ENCODE results near the gene SMC6. TPM values are rescaled to one million over a fixed set of nuclear protein-coding genes. Genes with fewer than 3 reads are reported as not detected.

Gene SMC6
- total RNA-seq, 1 donor from 2014 or later: 31.0 TPM

DNA sequence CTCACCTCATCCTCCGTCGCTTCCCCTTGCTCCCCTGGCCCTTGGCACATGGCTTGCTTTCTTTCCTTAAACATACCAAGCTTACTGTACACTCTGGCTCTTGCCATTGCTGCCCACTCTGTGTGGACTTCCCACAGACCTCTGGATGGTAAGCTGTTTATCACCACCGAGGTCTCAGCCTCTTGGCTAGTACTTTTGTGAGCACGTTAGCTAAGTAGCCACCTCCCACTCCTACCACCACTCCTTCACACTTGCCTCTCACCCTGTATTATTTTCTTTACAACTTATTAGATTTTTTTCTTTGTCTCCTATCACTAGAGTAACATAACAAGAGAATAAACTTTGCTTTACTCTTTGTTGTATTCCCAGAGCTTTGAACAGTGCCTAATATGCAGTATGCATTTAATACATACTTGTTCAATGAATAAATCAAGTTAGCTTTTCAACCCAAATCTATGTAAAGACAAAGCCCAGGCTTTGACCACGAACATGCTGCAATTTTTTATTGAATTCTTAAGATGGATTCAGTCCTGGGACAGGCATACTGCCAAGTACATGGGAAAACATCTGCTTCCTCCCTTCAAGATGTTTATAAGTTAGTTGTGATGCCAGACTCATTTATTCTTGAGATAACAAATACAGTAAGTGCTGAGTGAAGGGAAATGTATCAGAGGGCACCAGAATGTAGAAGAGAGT lies 37.7 kb upstream of the SMC6 start:
- no peak overlapping the region for H3K27ac Mint-ChIP-seq
- no peaks in the 10 kb centered on the region for H3K9me3 Mint-ChIP-seq
- peaks cover 35% of the 10 kb centered on the region for H3K27me3 Mint-ChIP-seq (ENCODE audit: insufficient read depth)
- intact Hi-C loops (cut with micrococcal nuclease): no loop called here
- peaks cover 26% of the 10 kb centered on the region for H3K4me1 Mint-ChIP-seq (ENCODE audit: low read depth)
- no peak overlapping the region for H3K4me3 Mint-ChIP-seq
- no peak for DNase-seq (ENCODE audit: low spot score)
- H3K36me3 Mint-ChIP-seq (ENCODE audit: low read depth): no peaks in the 10 kb centered on the region

DNA sequence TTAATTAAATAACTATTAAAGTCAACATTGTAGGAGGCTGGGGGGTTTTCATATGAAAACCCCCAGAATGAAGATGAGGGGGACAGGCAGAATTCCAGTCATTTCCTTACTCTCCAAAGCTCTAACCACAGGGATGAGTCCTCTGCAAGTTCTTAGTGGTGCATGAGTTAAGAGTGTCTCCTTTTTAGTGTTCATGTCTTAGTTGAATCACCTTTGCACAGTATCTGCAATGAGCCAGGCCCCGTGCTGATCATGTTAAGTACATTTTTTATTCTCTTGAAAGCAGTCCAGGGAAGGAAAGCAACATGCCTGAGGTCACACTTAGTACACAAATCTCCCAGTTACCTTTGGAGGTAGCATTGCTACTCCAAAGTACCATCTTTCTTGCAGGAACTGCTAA lies 36.9 kb upstream of the SMC6 start:
- no peak for DNase-seq (ENCODE audit: low spot score)
- Mint-ChIP-seq H3K4me3 (no peak overlapping the region), H3K27me3 (ENCODE audit: insufficient read depth) (peaks cover 32% of the 10 kb centered on the region), H3K9me3 (no peaks in the 10 kb centered on the region), H3K36me3 (ENCODE audit: low read depth) (no peaks in the 10 kb centered on the region), H3K4me1 (ENCODE audit: low read depth) (peaks cover 26% of the 10 kb centered on the region), H3K27ac (no peak overlapping the region)
- intact Hi-C loops (cut with micrococcal nuclease): no loop called here

DNA sequence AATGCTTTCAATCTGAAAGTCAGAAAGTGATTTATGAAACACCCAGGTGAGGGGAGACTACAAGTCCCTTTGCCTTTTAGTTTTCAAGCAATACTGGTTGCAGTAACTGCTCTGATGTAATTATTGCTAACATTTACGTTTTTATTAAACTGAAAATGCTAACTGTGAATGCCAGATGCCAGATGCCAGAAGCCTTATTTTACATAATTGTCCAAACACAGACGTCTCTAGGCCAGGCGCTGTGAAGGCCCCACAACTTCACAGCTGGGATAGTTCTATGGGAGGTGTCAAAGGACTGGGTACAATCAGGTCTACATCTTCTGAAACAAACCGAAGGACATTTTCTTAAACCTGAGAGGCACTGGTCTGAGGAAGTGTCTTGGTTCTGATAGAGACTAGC lies 35.2 kb upstream of the SMC6 start:
- Mint-ChIP-seq H3K4me1 (ENCODE audit: low read depth) (peaks cover 26% of the 10 kb centered on the region), H3K4me3 (no peak overlapping the region), H3K27me3 (ENCODE audit: insufficient read depth) (peaks cover 21% of the 10 kb centered on the region), H3K27ac (no peak overlapping the region), H3K9me3 (no peaks in the 10 kb centered on the region), H3K36me3 (ENCODE audit: low read depth) (peaks cover 2% of the 10 kb centered on the region)
- intact Hi-C loops (cut with micrococcal nuclease): no loop called here
- no peak for DNase-seq (ENCODE audit: low spot score)

DNA sequence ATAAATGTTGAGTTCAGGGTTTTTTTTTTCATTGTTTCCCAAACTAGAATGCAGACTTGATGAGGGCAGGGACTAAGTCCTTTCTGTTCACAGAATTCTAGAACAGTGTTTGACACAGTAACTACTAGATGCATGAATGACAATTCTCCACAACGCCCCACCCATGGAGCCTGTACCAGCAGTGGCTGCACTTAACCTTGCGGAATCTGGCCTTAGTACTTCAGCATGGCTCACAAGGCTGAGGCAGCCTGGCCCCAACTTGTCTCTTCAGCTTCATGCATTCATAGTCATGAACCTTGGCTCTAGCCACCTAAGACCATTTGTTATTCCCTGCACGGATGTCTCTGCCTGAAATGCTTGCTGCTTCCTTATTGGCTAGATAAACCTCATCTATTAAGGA lies 33.1 kb upstream of the SMC6 start:
- peaks cover 12% of the 10 kb centered on the region for H3K4me1 Mint-ChIP-seq (ENCODE audit: low read depth)

DNA sequence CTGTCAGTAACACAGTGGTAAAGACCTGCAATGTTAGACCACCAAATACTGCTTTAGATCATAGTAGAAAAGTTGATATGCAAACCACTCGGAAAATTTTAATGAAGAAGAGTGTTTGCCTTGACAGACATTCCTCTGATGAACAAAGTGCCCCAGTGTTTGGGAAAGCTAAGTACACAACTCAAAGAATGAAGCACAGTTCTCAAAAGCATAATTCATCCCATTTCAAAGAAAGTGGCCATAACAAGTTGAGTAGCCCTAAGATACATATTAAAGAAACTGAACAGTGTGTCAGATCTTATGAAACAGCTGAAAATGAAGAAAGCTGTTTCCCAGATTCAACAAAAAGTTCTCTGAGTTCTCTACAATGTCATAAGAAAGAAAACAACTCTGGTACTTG lies 27.9 kb upstream of the SMC6 start:
- H3K27me3 Mint-ChIP-seq (ENCODE audit: insufficient read depth): no peaks in the 10 kb centered on the region
- H3K36me3 Mint-ChIP-seq (ENCODE audit: low read depth): peaks cover 24% of the 10 kb centered on the region
- H3K4me1 Mint-ChIP-seq (ENCODE audit: low read depth): no peaks in the 10 kb centered on the region

More for the DNA sequence above, 33.1 kb upstream of the SMC6 start:
- Mint-ChIP-seq H3K9me3 (no peaks in the 10 kb centered on the region), H3K27me3 (ENCODE audit: insufficient read depth) (peaks cover 11% of the 10 kb centered on the region), H3K36me3 (ENCODE audit: low read depth) (peaks cover 14% of the 10 kb centered on the region), H3K27ac (no peak overlapping the region), H3K4me3 (no peak overlapping the region)
- DNase-seq (ENCODE audit: low spot score): no peak
- intact Hi-C loops (cut with micrococcal nuclease): no loop called here

DNA sequence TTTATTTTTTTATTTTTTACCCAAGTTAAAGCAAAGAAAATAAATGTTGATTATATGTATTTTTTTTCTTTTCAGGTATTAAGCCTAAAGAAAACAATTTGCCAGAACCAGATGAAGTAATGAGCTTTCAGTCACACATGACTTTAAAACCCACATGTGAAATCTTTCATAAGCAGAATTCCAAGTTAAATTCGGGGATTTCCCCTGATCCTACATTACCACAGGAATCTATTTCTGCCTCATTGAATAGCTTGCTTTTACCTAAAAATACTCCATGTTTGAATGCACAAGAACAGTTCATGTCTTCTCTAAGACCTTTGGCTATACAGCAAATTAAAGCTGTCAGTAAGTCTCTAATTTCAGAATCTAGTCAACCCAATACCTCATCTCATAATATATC lies 26.9 kb upstream of the SMC6 start:
- no peak overlapping the region for H3K4me3 Mint-ChIP-seq
- intact Hi-C loops (cut with micrococcal nuclease): no loop called here
- no peak for DNase-seq (ENCODE audit: low spot score)
- no peaks in the 10 kb centered on the region for H3K4me1 Mint-ChIP-seq (ENCODE audit: low read depth)
- H3K27ac Mint-ChIP-seq: no peak overlapping the region
- H3K36me3 Mint-ChIP-seq (ENCODE audit: low read depth): peaks cover 25% of the 10 kb centered on the region
- H3K9me3 Mint-ChIP-seq: no peaks in the 10 kb centered on the region
- H3K27me3 Mint-ChIP-seq (ENCODE audit: insufficient read depth): no peaks in the 10 kb centered on the region

More for the DNA sequence above, 27.9 kb upstream of the SMC6 start:
- Mint-ChIP-seq H3K9me3 (no peaks in the 10 kb centered on the region), H3K27ac (no peak overlapping the region), H3K4me3 (no peak overlapping the region)
- no peak for DNase-seq (ENCODE audit: low spot score)
- intact Hi-C loops (cut with micrococcal nuclease): no loop called here

DNA sequence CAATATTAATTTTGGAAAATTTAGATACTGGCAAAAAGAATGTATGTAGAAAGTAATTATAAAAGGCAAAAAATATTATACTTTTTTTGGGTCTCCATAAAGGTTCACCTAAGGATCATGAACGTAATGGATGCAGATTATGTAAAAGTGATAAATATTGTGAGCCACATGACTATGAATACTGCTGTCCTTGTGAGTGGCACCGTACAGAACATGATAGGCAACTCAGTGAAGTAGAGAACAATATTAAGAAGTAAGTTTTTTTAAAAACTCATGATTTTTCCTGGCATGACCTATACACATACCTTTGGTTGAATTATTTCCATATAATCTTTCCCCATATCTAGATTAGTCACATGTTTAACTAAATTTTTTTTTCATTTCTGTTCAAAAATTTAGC lies 18.9 kb upstream of the SMC6 start:
- intact Hi-C loops (cut with micrococcal nuclease): no loop called here
- Mint-ChIP-seq H3K27me3 (ENCODE audit: insufficient read depth) (no peaks in the 10 kb centered on the region), H3K4me1 (ENCODE audit: low read depth) (no peaks in the 10 kb centered on the region), H3K36me3 (ENCODE audit: low read depth) (peaks cover 18% of the 10 kb centered on the region), H3K27ac (no peak overlapping the region), H3K9me3 (no peaks in the 10 kb centered on the region), H3K4me3 (no peak overlapping the region)
- no peak for DNase-seq (ENCODE audit: low spot score)

DNA sequence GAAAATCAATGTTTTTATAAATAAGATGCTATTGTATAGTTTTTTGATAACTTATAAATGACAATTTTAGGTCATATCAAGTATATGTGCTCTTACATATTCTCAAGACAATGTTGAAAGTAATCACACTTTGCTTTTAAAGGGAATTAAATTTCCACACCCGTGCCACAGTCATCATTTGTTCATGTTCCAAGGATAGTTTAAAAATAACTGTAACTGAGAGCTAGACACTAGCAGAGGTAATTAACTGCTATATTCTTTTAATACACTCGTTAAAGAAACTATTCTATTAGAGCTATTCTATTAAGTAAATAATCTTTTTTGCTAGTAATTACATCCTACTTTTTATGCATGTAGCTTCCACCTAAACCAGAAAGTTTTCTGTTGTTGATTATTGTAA lies 18.3 kb upstream of the SMC6 start:
- Mint-ChIP-seq H3K4me3 (no peak overlapping the region), H3K27ac (no peak overlapping the region), H3K27me3 (ENCODE audit: insufficient read depth) (no peaks in the 10 kb centered on the region), H3K9me3 (no peaks in the 10 kb centered on the region), H3K4me1 (ENCODE audit: low read depth) (no peaks in the 10 kb centered on the region), H3K36me3 (ENCODE audit: low read depth) (peaks cover 21% of the 10 kb centered on the region)
- intact Hi-C loops (cut with micrococcal nuclease): no loop called here
- DNase-seq (ENCODE audit: low spot score): no peak

DNA sequence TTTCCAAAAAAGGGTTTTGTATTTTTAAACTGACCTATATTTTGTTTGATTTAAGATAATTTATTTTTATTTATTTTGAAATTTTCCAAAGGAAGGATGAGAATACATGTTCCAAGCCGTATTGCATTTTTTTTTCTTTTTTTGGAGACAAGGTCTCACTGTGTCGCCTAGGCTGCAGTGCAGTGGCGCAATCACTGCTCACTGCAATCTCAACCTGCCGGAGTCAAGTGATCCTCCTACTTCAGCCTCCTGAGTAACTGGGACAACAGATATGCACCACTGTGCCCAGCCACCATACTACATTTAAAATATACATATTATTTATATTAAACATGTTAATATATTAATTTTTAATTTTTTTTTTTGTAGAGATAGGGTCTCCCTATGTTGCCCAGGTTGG lies 15.3 kb upstream of the SMC6 start:
- Mint-ChIP-seq H3K27me3 (ENCODE audit: insufficient read depth) (no peaks in the 10 kb centered on the region), H3K4me3 (no peak overlapping the region), H3K9me3 (no peaks in the 10 kb centered on the region), H3K27ac (no peak overlapping the region), H3K36me3 (ENCODE audit: low read depth) (peaks cover 17% of the 10 kb centered on the region), H3K4me1 (ENCODE audit: low read depth) (no peaks in the 10 kb centered on the region)
- no peak for DNase-seq (ENCODE audit: low spot score)
- intact Hi-C loops (cut with micrococcal nuclease): no loop called here

DNA sequence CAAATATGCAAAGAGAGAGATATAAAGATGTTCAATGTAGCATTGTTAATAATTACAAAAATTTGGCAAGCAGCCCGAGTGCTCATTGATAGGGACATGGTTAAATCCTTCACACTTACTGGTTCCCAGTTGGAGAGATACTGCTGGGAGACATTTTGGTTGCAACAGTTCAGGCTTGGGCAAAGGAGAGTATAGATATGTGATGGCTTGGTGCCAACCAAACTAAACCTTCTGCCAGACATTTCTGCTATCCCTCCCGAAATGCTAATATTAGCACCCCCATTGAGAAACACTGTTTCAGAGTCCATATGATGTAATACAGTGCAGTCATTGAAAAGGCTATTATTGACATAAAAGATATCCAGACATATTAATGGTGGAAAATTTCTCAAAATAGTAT lies 11.8 kb upstream of the SMC6 start:
- intact Hi-C loops (cut with micrococcal nuclease): no loop called here
- no peaks in the 10 kb centered on the region for H3K9me3 Mint-ChIP-seq
- peaks cover 22% of the 10 kb centered on the region for H3K36me3 Mint-ChIP-seq (ENCODE audit: low read depth)
- H3K27me3 Mint-ChIP-seq (ENCODE audit: insufficient read depth): no peaks in the 10 kb centered on the region
- H3K27ac Mint-ChIP-seq: no peak overlapping the region
- no peak for DNase-seq (ENCODE audit: low spot score)
- H3K4me1 Mint-ChIP-seq (ENCODE audit: low read depth): no peaks in the 10 kb centered on the region
- H3K4me3 Mint-ChIP-seq: no peak overlapping the region

DNA sequence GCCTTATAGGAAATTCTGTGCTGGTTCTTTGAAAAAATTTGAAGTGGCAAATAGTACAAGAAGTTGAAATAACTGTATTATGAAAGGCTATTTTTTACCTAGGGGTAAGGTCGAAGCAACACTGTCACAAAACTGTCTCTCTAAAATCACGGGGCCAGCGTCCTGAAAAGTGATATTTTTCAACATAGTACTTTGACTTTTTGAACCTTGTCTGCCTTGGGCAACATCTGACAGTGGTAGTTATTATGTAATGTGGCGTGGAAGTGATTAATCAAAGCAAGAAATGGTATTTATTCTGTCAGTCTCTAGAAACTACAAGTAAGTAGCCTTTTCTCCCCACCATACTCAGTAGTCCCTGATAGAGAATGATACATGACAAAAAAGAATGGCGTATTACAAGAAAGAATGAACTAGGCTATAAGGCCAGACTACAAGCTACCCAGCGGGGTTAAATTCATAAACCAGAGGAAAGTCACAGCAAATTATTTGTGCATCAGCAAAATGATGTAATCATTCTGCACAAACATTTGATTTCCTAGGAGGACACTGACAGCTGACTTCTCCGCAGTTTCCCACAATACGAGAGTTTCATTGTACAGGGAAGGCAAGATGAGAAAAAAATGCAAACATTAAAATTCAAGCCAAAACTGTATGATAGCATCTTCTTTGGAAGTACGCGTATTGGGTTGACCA lies 10.2 kb upstream of the SMC6 start:
- Mint-ChIP-seq H3K27me3 (ENCODE audit: insufficient read depth) (no peaks in the 10 kb centered on the region), H3K27ac (no peak overlapping the region), H3K4me1 (ENCODE audit: low read depth) (peaks cover 9% of the 10 kb centered on the region), H3K9me3 (no peaks in the 10 kb centered on the region), H3K36me3 (ENCODE audit: low read depth) (peaks cover 25% of the 10 kb centered on the region), H3K4me3 (no peak overlapping the region)
- intact Hi-C loops (cut with micrococcal nuclease): no loop called here
- DNase-seq (ENCODE audit: low spot score): no peak

DNA sequence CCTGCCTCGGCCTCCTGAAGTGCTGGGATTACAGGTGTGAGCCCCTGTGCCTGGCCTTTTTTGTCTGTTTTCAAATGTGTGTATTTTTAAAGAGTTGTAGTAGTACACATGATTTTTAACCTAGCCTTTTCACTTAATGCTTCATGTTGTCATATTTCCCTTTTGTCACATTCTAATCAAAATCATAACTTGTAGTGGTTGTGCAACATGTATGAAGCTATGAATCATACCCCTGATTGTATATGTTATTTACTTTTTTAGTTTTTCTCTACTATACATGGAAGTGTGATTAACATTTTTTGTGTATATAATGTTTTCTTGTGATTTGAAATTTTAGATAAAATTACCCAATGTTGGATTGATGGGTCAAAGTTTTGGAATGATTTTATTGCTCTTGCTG lies 8.8 kb upstream of the SMC6 start:
- Mint-ChIP-seq H3K4me3 (no peak overlapping the region), H3K27ac (no peak overlapping the region), H3K4me1 (ENCODE audit: low read depth) (peaks cover 20% of the 10 kb centered on the region), H3K27me3 (ENCODE audit: insufficient read depth) (no peaks in the 10 kb centered on the region), H3K9me3 (no peaks in the 10 kb centered on the region), H3K36me3 (ENCODE audit: low read depth) (peaks cover 22% of the 10 kb centered on the region)
- intact Hi-C loops (cut with micrococcal nuclease): no loop called here
- no peak for DNase-seq (ENCODE audit: low spot score)

DNA sequence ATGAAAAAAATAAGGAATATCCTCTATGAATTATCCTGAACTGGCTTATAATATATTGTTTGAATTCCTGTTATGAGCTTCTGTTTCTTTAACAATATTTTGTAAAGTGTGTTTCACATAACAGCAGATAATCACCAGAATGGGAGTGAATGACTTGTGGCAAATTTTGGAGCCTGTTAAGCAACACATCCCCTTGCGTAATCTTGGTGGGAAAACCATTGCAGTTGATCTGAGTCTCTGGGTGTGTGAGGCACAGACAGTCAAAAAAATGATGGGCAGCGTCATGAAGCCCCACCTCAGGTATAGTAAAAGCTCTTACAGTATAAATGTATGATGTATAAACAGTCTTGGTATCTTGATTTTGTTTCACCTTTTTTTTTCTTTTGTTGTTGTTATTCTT lies 6.2 kb upstream of the SMC6 start:
- no peak for DNase-seq (ENCODE audit: low spot score)
- Mint-ChIP-seq H3K27me3 (ENCODE audit: insufficient read depth) (no peaks in the 10 kb centered on the region), H3K9me3 (no peaks in the 10 kb centered on the region), H3K27ac (no peak overlapping the region), H3K4me3 (no peak overlapping the region), H3K36me3 (ENCODE audit: low read depth) (peaks cover 17% of the 10 kb centered on the region), H3K4me1 (ENCODE audit: low read depth) (peaks cover 44% of the 10 kb centered on the region)
- intact Hi-C loops (cut with micrococcal nuclease): loop anchor here (10.0 kb wide), 1 partner anchor 245 kb away; the partner anchor contains the start of gene RAD51AP2

All from activated T-helper 1 cell treated with anti-CD3 and anti-CD28 coated beads, Interleukin-12 subunit alpha, Interleukin-12 subunit beta, Interleukin-2, Interleukin-4 antibody, amounts not matched to agents 30 ng/mL and 10 ng/mL and 1 ng/mL, durations not matched to agents 14 hours and 24 hours and 36 hours (primary cell).